GM15510 (cell line): Measurements from ENCODE around the gene CACNA1B.
"Not testable (repeated sequence)": the region's sequence is repeated elsewhere in the genome, so short reads cannot be mapped to it uniquely, and the experiment has no call there.

Source experiments
- POLR2A ChIP-seq: IDR thresholded peaks from 3 replicates; pipeline ENCODE4 v1.6.1; 2011; ENCODE audit warnings: borderline replicate concordance; ENCODE audit not compliant: insufficient read length; ENCODE audit errors: extremely low read depth

CACNA1B gene

DNA sequence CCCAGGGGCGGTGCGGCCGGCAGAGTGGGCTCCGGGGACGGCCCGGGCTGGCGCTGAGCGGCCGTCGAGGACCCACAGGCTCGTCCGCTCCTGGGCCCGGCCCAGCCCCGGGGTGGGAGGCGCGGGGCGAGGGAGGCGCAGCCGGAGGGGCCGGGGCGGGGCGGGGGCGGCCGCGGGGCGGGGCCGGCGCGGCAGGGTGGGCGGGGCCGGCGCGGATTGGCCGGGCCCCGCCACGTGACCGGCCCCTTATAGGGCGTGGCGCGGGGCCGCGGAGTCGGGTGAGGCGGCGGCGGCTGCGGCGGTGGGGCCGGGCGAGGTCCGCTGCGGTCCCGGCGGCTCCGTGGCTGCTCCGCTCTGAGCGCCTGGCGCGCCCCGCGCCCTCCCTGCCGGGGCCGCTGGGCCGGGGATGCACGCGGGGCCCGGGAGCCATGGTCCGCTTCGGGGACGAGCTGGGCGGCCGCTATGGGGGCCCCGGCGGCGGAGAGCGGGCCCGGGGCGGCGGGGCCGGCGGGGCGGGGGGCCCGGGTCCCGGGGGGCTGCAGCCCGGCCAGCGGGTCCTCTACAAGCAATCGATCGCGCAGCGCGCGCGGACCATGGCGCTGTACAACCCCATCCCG lies at the start of gene CACNA1B:
Gene CACNA1B (plus strand): TSS at position 277 of the 617 bp plus-strand sequence. CDS start 152 bp downstream, at position 429.
- not testable (repeated sequence) for TF ChIP-seq POLR2A

DNA sequence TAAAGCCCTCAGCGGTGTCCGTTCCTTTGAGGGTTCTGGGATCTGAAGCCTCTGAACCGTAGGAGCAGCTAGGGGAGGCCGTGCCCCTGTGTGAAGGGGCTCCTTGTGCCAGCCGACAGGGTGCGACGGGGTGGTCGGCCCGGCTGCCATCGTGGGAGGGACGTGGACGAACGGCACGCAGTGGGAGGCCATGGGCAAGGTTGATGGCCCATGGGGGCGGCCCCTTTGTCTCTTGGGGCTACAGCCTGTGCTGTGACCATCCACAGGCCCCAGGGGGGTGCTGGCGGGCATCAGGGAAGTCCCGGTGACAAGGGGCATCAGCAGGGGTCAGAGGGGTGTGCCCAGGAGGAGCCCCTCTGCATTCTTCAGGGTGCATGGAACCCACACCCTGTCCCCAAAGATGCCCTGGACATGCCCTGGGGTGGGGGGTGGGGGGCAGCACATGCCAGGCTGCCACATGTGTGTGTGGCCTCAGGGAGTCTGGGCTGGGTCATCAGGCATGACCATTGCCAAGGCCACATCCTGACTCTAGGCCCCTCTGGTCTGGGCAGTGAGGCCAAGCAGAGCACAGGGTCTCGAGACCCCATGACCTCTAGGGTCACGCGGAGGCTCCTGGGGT lies 49.6 kb upstream of the CACNA1B start:
- TF ChIP-seq POLR2A = no peak

DNA sequence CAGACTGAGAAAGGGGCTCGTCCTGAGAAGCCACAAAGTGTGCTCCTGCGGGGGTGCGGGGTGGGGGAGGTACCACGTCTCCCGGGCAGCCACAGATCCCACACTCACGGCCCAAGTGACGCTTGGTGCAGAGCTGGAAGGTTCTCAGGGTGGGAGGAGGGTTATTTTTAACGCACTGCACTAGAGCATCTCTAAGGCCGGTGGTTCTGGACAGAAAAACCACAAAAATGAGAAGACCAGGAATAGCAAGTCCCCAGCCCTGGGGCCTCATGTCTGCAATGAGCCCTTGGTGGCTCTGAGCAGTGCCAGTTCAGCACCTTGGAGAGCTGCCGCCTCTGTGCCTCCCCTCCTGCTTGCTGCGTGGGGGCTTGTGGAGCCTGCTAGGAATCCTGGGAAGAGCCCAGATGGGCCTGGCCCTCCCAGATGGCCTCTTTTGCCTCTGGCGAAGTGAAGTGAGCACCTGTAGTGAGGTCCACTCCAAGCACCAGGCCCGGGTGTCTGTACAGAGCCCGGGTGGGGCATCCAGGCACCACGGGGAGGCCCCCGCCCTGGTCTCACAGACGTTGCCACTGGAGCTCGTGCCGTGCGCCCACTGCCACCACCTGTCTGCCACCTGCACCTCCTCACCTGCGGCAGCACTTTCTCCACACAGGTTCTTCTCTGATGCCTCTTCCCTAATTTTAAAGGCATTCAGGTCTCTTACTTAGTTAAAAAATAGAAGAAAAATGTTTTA lies 48.9 kb upstream of the CACNA1B start:
- no peak for TF ChIP-seq POLR2A

DNA sequence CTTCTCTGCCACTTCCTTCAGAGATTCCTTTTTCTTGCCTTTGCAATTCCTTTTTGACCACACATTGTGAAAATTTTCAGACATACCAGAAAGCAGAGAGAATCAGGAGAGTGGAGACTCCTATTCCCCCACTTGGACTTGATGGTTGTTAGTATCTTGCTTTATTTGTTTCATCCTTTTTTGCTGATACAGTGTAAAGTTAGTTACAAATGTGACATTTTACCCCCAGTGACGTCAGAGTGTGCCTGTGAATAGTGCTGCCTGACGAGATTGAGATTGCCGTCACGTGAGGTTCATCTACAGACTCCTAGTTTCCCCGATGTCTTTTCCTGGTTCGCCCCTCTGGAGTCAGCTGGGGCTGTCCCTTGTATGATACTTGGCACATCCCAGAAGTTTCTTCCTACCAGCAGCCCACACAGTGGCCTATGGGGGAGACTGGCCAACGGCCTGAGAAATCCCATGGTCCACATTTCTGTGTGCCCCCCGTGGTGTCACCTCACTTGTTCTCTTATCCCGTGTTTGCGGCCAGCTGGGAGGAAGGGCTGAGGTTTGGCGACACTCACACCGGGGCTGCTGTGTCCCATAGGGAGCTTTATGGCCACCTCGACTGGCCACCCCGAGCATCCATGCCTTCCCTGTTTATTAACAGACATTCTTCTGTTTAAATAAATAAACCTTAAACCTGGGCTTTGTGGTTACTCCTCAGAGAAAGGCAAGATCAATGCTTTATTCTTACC lies 48.2 kb upstream of the CACNA1B start:
- no peak for TF ChIP-seq POLR2A

DNA sequence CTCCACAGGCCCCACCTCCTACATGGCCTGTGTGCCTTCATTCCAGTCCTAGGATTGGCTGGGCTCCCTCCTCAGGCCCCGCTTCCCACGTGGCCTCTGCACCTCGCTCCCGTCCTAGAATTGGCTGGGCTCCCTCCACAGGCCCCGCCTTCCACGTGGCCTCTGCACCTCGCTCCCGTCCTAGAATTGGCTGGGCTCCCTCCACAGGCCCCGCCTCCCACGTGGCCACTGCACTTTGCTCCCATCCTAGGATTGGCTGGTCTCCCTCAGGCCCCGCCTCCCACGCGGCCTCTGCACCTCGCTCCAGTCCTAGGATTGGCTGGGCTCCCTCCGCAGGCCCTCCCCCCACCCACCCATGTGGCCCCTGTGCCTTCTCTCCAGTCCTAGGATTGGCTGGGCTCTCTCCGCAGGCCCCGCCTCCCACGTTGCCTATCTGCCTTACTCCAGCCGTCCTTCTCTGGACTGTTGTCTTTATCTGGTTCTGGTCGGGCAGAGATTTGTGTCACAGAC lies 45.3 kb upstream of the CACNA1B start:
- no peak for TF ChIP-seq POLR2A

DNA sequence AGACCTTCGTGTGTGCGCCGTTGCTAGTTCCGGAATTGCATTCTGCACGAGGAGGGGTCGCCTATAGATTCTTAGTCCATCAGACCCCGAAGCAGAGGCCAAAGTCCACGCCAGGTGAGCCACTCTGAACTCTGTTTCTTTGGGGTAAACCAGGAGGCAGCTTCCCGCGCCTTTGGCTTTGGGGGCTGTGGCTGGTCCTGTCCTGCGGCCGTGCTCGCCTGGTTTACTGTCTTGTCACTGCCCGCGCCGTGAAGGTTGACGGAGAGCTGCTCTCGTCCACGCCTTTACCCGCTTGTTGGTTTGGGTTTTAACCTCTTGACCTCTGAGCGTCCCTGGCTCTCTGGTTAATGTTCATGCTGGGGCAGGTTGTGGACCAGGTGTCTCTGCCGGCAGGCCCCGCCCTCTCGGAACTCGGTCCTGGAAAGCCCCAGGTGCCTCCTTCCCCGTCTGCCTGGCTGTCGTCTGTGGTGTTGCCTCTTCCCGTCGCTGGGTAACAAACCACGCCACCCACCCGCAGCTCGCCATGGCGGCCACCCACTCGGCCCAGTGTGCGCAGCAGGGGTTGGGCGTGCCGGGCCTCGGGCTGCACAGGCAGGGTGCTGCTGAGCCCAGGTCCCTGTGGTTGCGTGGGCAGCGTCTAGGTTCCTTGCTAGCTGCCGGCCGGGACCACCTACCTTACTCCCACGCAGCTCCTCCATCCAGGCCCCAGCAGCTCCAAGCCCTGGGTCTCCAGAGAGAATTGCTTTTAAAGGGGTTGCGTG lies 44.6 kb upstream of the CACNA1B start:
- TF ChIP-seq POLR2A = no peak

DNA sequence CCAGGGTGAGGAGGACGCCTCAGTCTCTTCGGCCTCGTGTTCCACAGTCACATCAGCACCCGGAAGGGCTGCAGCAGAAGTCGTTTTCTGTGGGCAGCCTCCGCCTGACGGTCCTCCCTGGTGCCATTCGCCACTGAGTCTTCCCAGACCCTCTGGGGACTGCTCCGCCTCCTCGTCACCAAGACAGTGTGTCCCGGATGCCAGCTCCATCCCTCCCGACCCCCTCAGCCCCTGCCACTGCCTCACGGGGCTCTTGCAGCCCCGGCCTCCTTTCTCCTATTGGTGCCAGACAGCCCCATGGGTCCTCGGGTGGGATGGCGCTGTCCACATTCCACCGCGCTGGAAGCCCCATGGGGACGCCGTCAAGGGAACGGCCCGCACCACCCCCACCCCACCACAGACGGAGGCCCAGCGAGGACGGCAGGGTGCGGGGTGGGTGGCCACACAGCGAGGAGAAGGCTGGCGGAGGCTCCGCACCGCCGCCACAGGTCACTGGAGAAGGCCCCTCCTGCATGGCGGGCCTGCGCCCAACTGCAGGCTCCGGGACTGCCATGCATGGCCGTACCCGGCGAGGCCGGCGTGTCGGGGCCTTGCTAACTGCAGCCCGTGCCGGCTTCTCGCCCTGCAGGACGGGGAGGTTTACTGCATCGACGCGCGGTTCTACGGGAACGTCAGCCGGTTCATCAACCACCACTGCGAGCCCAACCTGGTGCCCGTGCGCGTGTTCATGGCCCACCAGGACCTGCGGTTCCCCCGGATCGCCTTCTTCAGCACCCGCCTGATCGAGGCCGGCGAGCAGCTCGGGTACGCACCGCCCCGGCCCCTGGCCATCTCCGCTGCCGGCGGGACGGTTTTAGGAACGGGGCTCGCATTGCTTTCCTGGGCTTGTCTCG lies 43.6 kb upstream of the CACNA1B start:
- no peak for TF ChIP-seq POLR2A

DNA sequence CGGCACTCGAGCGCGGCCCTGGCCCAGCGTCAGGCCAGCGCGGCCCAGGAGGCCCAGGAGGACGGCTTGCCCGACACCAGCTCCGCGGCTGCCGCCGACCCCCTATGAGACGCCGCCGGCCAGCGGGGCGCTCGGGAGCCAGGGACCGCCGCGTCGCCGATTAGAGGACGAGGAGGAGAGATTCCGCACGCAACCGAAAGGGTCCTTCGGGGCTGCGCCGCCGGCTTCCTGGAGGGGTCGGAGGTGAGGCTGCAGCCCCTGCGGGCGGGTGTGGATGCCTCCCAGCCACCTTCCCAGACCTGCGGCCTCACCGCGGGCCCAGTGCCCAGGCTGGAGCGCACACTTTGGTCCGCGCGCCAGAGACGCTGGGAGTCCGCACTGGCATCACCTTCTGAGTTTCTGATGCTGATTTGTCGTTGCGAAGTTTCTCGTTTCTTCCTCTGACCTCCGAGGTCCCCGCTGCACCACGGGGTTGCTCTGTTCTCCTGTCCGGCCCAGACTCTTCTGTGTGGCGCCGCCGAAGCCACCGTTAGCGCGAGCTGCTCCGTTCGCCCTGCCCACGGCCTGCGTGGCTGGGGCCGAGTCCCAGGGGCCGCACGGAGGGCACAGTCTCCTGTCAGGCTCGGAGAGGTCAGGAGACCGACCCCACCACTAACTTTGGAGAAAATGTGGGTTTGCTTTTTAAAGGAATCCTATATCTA lies 42.6 kb upstream of the CACNA1B start:
- no peak for TF ChIP-seq POLR2A

DNA sequence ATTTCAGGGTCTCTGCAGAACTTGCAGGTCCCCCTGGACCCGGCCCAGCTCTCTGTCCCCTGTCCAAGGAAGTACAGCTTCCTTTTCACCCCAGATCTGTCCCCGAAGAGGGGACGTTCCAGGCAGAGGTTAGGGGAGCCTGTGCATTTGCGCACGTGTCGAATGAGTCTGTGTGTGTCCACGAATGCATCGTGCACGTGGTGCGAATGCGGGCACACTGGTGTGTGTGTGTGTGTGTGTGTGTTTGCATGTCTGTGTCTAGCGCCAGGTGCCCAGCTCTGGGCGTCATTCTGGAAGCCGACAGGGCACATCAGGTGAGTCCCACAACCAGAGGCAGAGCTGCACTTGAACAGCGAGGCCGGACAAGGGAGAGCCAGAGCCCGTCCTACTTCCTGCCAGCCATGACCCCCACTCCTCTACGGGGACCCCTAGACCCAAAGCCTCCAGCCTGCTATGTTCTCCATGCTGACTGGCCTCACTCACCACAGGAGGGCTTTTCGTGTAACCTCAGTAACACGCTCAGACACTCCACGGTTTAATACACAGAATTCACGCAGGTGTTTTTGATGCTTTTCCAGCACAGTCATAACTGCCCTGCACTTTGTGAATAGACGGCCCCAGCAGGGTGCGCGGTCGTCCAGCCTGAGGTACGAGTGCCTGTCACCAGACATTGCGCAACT lies 41.3 kb upstream of the CACNA1B start:
- TF ChIP-seq POLR2A = no peak

DNA sequence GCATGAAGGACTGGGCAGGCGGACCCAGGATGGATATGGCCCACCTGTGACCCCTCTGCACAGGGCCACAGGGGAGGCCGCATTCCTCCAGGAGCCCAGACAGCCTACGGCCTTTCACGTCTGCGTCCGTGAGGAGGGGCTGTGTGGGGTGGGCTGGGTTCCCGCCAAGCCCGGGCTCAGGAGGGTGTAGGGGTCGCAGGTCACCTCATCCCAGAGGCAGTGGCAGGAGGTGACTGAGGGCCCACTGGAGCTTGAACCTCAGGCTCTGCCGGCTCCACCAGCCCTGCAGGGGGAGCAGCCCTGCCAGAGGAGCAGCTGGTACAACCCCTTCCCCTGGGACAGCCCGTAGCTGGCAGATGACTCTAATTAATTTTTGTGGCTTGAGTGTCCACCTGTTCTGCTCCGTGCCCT lies 40.7 kb upstream of the CACNA1B start:
- no peak for TF ChIP-seq POLR2A

DNA sequence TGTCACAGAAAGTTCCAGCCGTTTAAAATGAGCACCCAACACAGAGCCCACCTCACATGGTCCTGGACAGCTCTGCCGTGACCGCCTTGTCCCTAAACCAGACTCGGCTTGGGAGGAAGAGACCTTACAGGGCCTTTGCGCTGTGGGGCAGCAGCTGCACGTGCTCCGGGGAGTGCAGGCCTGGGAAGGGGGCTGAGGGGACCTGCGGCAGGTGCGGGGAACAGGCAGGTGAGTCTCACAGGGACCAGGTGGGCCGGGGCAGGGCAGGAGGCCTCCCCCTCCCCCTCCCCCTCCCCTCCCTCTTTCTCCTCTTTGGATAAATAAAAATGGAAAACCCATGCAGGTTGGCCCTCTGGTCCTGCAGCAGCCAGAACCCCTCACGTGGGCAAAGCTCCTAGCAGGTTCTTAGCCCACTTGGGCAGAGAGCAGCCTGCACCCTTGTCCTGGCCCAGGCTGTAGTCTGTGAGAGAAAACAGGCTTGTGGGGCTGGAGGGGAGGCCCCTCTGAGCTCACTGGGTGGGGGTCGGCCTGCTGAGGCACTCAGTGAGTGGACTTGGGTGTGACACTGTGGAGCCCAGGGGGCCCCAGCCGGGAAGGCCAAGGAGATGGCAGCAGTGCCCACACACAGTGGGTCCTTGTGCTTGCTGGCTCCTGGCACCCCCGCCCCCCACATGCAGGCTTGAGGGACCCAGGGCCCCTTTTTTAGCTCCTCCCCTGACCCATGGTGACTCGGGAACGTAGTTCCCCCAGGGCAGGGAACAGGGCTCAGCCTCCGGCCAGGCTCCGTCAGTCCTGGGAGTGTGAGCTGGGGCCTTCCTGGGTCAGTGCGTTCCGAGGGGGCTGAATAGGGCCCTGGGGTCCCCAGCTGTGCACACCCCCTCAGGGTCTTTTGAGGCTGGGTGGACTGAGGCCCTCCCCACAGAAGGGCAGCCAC lies 40.0 kb upstream of the CACNA1B start:
- no peak for TF ChIP-seq POLR2A
